Measurements from ENCODE around the gene RGS12.

Gene RGS12

GRCh38 chr4:3316146-3316545 lies 23.3 kb downstream of the RGS12 start:
- Histone ChIP-seq H3K27ac (ENCODE audit: low read depth, low read length) (no peak overlapping the region), H3K4me1 (ENCODE audit: control insufficient read depth, insufficient read depth, low read length) (peaks cover 4% of the 10 kb centered on the region; the same call in 1 of the 2 replicates), H3K9ac (ENCODE audit: low read depth, low read length) (no peak overlapping the region), H3K4me3 (ENCODE audit: low read depth, low read length) (no peak overlapping the region), H3K9me3 (ENCODE audit: control insufficient read depth, insufficient read depth, low read length) (no peaks in the 10 kb centered on the region), H3K36me3 (ENCODE audit: control insufficient read depth, insufficient read depth, low read length) (no peaks in the 10 kb centered on the region; the same call in 1 of the 2 replicates), H3K27me3 (ENCODE audit: control insufficient read depth, insufficient read depth, low read length) (no peaks in the 10 kb centered on the region)

- no peak overlapping the region for H3K9ac ChIP-seq (ENCODE audit: low read depth, low read length)
- no peaks in the 10 kb centered on the region; the same call in 1 of the 2 replicates for H3K36me3 ChIP-seq (ENCODE audit: control insufficient read depth, insufficient read depth, low read length)
- H3K4me1 ChIP-seq (ENCODE audit: control insufficient read depth, insufficient read depth, low read length), result peaks cover 4% of the 10 kb centered on the region; the same call in 1 of the 2 replicates
- H3K4me3 ChIP-seq (ENCODE audit: low read depth, low read length), result no peak overlapping the region
- no peaks in the 10 kb centered on the region for H3K9me3 ChIP-seq (ENCODE audit: control insufficient read depth, insufficient read depth, low read length)
- H3K27ac ChIP-seq (ENCODE audit: low read depth, low read length), result no peak overlapping the region
- H3K27me3 ChIP-seq (ENCODE audit: control insufficient read depth, insufficient read depth, low read length), result no peaks in the 10 kb centered on the region
Measured at GRCh38 chr4:3317011-3317655, 24.3 kb downstream of the RGS12 start.

- Histone ChIP-seq H3K9ac (ENCODE audit: low read depth, low read length) (no peak overlapping the region), H3K9me3 (ENCODE audit: control insufficient read depth, insufficient read depth, low read length) (no peaks in the 10 kb centered on the region), H3K27ac (ENCODE audit: low read depth, low read length) (no peak overlapping the region), H3K36me3 (ENCODE audit: control insufficient read depth, insufficient read depth, low read length) (no peaks in the 10 kb centered on the region; the same call in 1 of the 2 replicates), H3K4me3 (ENCODE audit: low read depth, low read length) (no peak overlapping the region), H3K27me3 (ENCODE audit: control insufficient read depth, insufficient read depth, low read length) (no peaks in the 10 kb centered on the region), H3K4me1 (ENCODE audit: control insufficient read depth, insufficient read depth, low read length) (peaks cover 4% of the 10 kb centered on the region; the same call in 1 of the 2 replicates)
Measured at GRCh38 chr4:3317656-3318211, 24.9 kb downstream of the RGS12 start.

- Histone ChIP-seq H3K27me3 (ENCODE audit: control insufficient read depth, insufficient read depth, low read length) (no peaks in the 10 kb centered on the region), H3K9ac (ENCODE audit: low read depth, low read length) (0 out of 2 replicates have a peak overlapping the region, but pooled peaks have one; percentile 26), H3K4me3 (ENCODE audit: low read depth, low read length) (no peak overlapping the region), H3K4me1 (ENCODE audit: control insufficient read depth, insufficient read depth, low read length) (peaks cover 4% of the 10 kb centered on the region; the same call in 1 of the 2 replicates), H3K36me3 (ENCODE audit: control insufficient read depth, insufficient read depth, low read length) (no peaks in the 10 kb centered on the region; the same call in none of the 2 replicates), H3K9me3 (ENCODE audit: control insufficient read depth, insufficient read depth, low read length) (no peaks in the 10 kb centered on the region), H3K27ac (ENCODE audit: low read depth, low read length) (no peak overlapping the region)
Measured at GRCh38 chr4:3318561-3319021, 25.8 kb downstream of the RGS12 start.

GRCh38 chr4:3320361-3321023 lies 27.7 kb downstream of the RGS12 start:
- H3K9ac ChIP-seq (ENCODE audit: low read depth, low read length), result no peak overlapping the region
- H3K4me3 ChIP-seq (ENCODE audit: low read depth, low read length), result no peak overlapping the region
- peaks cover 4% of the 10 kb centered on the region; the same call in 1 of the 2 replicates for H3K4me1 ChIP-seq (ENCODE audit: control insufficient read depth, insufficient read depth, low read length)
- no peaks in the 10 kb centered on the region for H3K9me3 ChIP-seq (ENCODE audit: control insufficient read depth, insufficient read depth, low read length)
- no peaks in the 10 kb centered on the region for H3K27me3 ChIP-seq (ENCODE audit: control insufficient read depth, insufficient read depth, low read length)
- no peaks in the 10 kb centered on the region; the same call in none of the 2 replicates for H3K36me3 ChIP-seq (ENCODE audit: control insufficient read depth, insufficient read depth, low read length)
- H3K27ac ChIP-seq (ENCODE audit: low read depth, low read length), result no peak overlapping the region

GRCh38 chr4:3321295-3321889 lies 28.6 kb downstream of the RGS12 start:
- Histone ChIP-seq H3K9ac (ENCODE audit: low read depth, low read length) (no peak overlapping the region), H3K4me1 (ENCODE audit: control insufficient read depth, insufficient read depth, low read length) (peaks cover 4% of the 10 kb centered on the region; the same call in 1 of the 2 replicates), H3K9me3 (ENCODE audit: control insufficient read depth, insufficient read depth, low read length) (no peaks in the 10 kb centered on the region), H3K27me3 (ENCODE audit: control insufficient read depth, insufficient read depth, low read length) (no peaks in the 10 kb centered on the region), H3K27ac (ENCODE audit: low read depth, low read length) (no peak overlapping the region), H3K36me3 (ENCODE audit: control insufficient read depth, insufficient read depth, low read length) (no peaks in the 10 kb centered on the region; the same call in none of the 2 replicates), H3K4me3 (ENCODE audit: low read depth, low read length) (no peak overlapping the region)

GRCh38 chr4:3322059-3322550 lies 29.3 kb downstream of the RGS12 start:
- Histone ChIP-seq H3K9me3 (ENCODE audit: control insufficient read depth, insufficient read depth, low read length) (no peaks in the 10 kb centered on the region), H3K27ac (ENCODE audit: low read depth, low read length) (no peak overlapping the region), H3K4me1 (ENCODE audit: control insufficient read depth, insufficient read depth, low read length) (peaks cover 4% of the 10 kb centered on the region; the same call in 1 of the 2 replicates), H3K9ac (ENCODE audit: low read depth, low read length) (no peak overlapping the region), H3K36me3 (ENCODE audit: control insufficient read depth, insufficient read depth, low read length) (no peaks in the 10 kb centered on the region; the same call in none of the 2 replicates), H3K27me3 (ENCODE audit: control insufficient read depth, insufficient read depth, low read length) (no peaks in the 10 kb centered on the region), H3K4me3 (ENCODE audit: low read depth, low read length) (no peak overlapping the region)

GRCh38 chr4:3323071-3323481 lies 30.3 kb downstream of the RGS12 start:
- H3K27me3 ChIP-seq (ENCODE audit: control insufficient read depth, insufficient read depth, low read length), result no peaks in the 10 kb centered on the region
- no peaks in the 10 kb centered on the region for H3K9me3 ChIP-seq (ENCODE audit: control insufficient read depth, insufficient read depth, low read length)
- H3K4me1 ChIP-seq (ENCODE audit: control insufficient read depth, insufficient read depth, low read length), result peaks cover 4% of the 10 kb centered on the region; the same call in 1 of the 2 replicates
- no peak overlapping the region for H3K9ac ChIP-seq (ENCODE audit: low read depth, low read length)
- H3K36me3 ChIP-seq (ENCODE audit: control insufficient read depth, insufficient read depth, low read length), result no peaks in the 10 kb centered on the region; the same call in none of the 2 replicates
- H3K27ac ChIP-seq (ENCODE audit: low read depth, low read length), result no peak overlapping the region
- no peak overlapping the region for H3K4me3 ChIP-seq (ENCODE audit: low read depth, low read length)

- Histone ChIP-seq H3K9me3 (ENCODE audit: control insufficient read depth, insufficient read depth, low read length) (no peaks in the 10 kb centered on the region), H3K4me1 (ENCODE audit: control insufficient read depth, insufficient read depth, low read length) (no peaks in the 10 kb centered on the region), H3K27me3 (ENCODE audit: control insufficient read depth, insufficient read depth, low read length) (no peaks in the 10 kb centered on the region), H3K4me3 (ENCODE audit: low read depth, low read length) (no peak overlapping the region), H3K9ac (ENCODE audit: low read depth, low read length) (no peak overlapping the region), H3K27ac (ENCODE audit: low read depth, low read length) (no peak overlapping the region), H3K36me3 (ENCODE audit: control insufficient read depth, insufficient read depth, low read length) (no peaks in the 10 kb centered on the region; the same call in 1 of the 2 replicates)
Measured at GRCh38 chr4:3324093-3324815, 31.4 kb downstream of the RGS12 start.

Measured in HUES48 (cell line).